T-helper 2 cell treated with Interferon-gamma antibody and Interleukin-4, amounts not matched to agents 5 μg/mL and 100 μg/mL, for 36 hours (primary cell): Measurements from ENCODE around the gene DSE.

ENCODE experiments used
- DNase-seq: peaks from one replicate; pipeline ENCODE4 v3.0.0; 2021; ENCODE audit warnings: low spot score
- H3K27ac Mint-ChIP-seq: one replicate; pipeline ENCODE4 v1.8.0; 2021; ENCODE audit warnings: mild to moderate bottlenecking, mixed read lengths
- H3K27me3 Mint-ChIP-seq: one replicate; pipeline ENCODE4 v1.8.0; 2021; ENCODE audit warnings: low read depth, mixed read lengths
- H3K36me3 Mint-ChIP-seq: one replicate; pipeline ENCODE4 v1.8.0; 2021; ENCODE audit warnings: low read depth, mixed read lengths
- H3K4me1 Mint-ChIP-seq: one replicate; pipeline ENCODE4 v1.8.0; 2021; ENCODE audit warnings: low read depth, mixed read lengths
- H3K4me3 Mint-ChIP-seq: one replicate; pipeline ENCODE4 v1.8.0; 2022; ENCODE audit warnings: mild to moderate bottlenecking, moderate library complexity, mixed read lengths
- H3K9me3 Mint-ChIP-seq: one replicate; pipeline ENCODE4 v1.8.0; 2021; ENCODE audit warnings: mixed read lengths

The DSE gene

DNA sequence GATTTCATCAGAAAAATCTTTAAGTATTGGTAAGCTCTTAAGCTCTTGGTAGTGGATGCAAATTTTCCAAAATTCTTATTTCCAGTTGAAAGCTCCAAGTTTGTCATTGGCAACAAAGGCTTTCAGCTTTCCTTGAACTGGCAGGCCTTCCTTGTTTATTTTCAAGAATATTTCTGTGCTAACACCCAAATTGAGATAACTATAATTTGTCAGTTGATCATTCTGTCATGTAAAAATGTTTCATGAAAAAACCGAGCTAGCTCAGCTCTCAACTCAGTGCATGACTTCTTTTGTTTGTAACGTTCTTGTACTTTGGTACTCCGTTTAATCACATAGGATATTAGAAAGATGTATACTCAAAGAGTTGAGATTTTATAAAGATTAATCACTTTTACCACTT lies 51.5 kb downstream of the DSE start:
- no peak for DNase-seq
- H3K4me3 Mint-ChIP-seq = no peak overlapping the region
- no peak overlapping the region for H3K27ac Mint-ChIP-seq
- H3K4me1 Mint-ChIP-seq = no peaks in the 10 kb centered on the region
- H3K9me3 Mint-ChIP-seq = no peaks in the 10 kb centered on the region
- no peaks in the 10 kb centered on the region for H3K36me3 Mint-ChIP-seq
- H3K27me3 Mint-ChIP-seq = no peaks in the 10 kb centered on the region

DNA sequence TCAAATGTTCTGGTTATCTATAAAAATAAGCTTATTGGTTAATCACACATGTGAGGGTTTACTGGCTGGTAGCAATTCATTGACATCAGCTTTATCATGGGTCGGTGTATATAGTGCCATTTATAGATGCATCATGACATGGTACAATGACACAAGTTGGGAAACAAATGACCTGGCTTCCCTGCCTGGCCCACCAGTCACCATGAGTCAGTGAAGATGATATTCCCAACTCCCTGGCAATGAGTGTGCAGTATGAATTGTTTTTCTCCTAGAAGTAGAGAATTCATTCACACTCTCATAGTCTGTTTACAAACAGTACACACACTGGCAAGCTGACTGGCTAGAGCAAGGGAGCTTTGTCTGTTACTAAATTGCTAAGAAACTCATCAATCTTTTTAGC lies 53.3 kb downstream of the DSE start:
- H3K27me3 Mint-ChIP-seq = no peaks in the 10 kb centered on the region
- H3K4me1 Mint-ChIP-seq = no peaks in the 10 kb centered on the region
- no peaks in the 10 kb centered on the region for H3K36me3 Mint-ChIP-seq
- no peak overlapping the region for H3K4me3 Mint-ChIP-seq
- no peaks in the 10 kb centered on the region for H3K9me3 Mint-ChIP-seq
- H3K27ac Mint-ChIP-seq = no peak overlapping the region
- no peak for DNase-seq

DNA sequence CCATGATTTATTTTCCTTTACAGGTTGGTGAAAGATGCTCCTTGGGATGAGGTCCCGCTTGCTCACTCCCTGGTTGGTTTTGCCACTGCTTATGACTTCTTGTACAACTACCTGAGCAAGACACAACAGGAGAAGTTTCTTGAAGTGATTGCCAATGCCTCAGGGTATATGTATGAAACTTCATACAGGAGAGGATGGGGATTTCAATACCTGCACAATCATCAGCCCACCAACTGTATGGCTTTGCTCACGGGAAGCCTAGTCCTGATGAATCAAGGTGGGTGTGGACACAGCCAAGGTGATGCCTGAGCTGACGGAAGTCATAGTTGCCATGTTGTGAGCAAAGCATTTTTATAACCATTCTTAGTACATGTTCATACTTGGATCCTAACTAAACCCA lies 55.8 kb downstream of the DSE start:
- DNase-seq = no peak
- Mint-ChIP-seq H3K27ac (no peak overlapping the region), H3K4me3 (no peak overlapping the region)

GRCh38 chr6:116429111-116429510 lies 58.4 kb downstream of the DSE start:
- Mint-ChIP-seq H3K4me1 (no peaks in the 10 kb centered on the region), H3K9me3 (no peaks in the 10 kb centered on the region), H3K27me3 (no peaks in the 10 kb centered on the region), H3K4me3 (no peak overlapping the region), H3K36me3 (no peaks in the 10 kb centered on the region), H3K27ac (no peak overlapping the region)
- DNase-seq = no peak

More for the DNA sequence above, 55.8 kb downstream of the DSE start:
- H3K4me1 Mint-ChIP-seq = no peaks in the 10 kb centered on the region
- no peaks in the 10 kb centered on the region for H3K27me3 Mint-ChIP-seq
- H3K9me3 Mint-ChIP-seq = no peaks in the 10 kb centered on the region
- no peaks in the 10 kb centered on the region for H3K36me3 Mint-ChIP-seq

- Mint-ChIP-seq H3K4me1 (no peaks in the 10 kb centered on the region), H3K27ac (no peak overlapping the region), H3K27me3 (peaks cover under 1% of the 10 kb centered on the region), H3K36me3 (no peaks in the 10 kb centered on the region), H3K4me3 (no peak overlapping the region), H3K9me3 (no peaks in the 10 kb centered on the region)
- no peak for DNase-seq
Measured at GRCh38 chr6:116430860-116431259, 60.1 kb downstream of the DSE start.

- H3K27ac Mint-ChIP-seq = no peak overlapping the region
- H3K36me3 Mint-ChIP-seq = no peaks in the 10 kb centered on the region
- H3K4me3 Mint-ChIP-seq = no peak overlapping the region
- DNase-seq = no peak
- no peaks in the 10 kb centered on the region for H3K4me1 Mint-ChIP-seq
- H3K9me3 Mint-ChIP-seq = no peaks in the 10 kb centered on the region
- peaks cover 4% of the 10 kb centered on the region for H3K27me3 Mint-ChIP-seq
Measured at GRCh38 chr6:116431964-116432595, 61.3 kb downstream of the DSE start.

DNA sequence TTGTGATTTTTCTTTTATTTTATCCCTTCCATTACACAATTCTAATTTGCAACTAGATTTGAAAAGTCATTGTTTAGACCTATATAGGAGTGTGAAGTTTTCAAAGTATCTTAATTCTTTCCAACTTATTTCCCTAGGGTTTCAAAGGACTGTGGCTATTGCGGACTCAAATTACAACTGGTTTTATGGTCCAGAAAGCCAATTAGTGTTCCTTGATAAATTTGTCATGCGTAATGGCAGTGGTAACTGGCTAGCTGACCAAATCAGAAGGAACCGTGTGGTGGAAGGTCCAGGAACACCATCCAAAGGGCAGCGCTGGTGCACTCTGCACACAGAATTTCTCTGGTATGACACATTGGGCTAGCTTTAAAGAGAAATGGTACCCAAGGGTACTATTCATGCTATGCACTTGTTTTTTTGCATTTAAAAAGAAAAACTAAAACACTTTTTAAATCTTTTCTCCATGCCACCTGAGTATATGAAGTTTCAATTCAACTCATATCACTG lies 62.5 kb downstream of the DSE start:
- H3K4me1 Mint-ChIP-seq = no peaks in the 10 kb centered on the region
- no peaks in the 10 kb centered on the region for H3K9me3 Mint-ChIP-seq
- no peak overlapping the region for H3K27ac Mint-ChIP-seq
- peaks cover 11% of the 10 kb centered on the region for H3K27me3 Mint-ChIP-seq
- no peak for DNase-seq
- no peak overlapping the region for H3K4me3 Mint-ChIP-seq
- H3K36me3 Mint-ChIP-seq = no peaks in the 10 kb centered on the region

GRCh38 chr6:116434056-116434725 lies 63.4 kb downstream of the DSE start:
- H3K36me3 Mint-ChIP-seq = no peaks in the 10 kb centered on the region
- peaks cover 15% of the 10 kb centered on the region for H3K27me3 Mint-ChIP-seq
- no peak overlapping the region for H3K27ac Mint-ChIP-seq
- H3K9me3 Mint-ChIP-seq = no peaks in the 10 kb centered on the region
- DNase-seq = no peak
- H3K4me1 Mint-ChIP-seq = no peaks in the 10 kb centered on the region
- H3K4me3 Mint-ChIP-seq = no peak overlapping the region

DNA sequence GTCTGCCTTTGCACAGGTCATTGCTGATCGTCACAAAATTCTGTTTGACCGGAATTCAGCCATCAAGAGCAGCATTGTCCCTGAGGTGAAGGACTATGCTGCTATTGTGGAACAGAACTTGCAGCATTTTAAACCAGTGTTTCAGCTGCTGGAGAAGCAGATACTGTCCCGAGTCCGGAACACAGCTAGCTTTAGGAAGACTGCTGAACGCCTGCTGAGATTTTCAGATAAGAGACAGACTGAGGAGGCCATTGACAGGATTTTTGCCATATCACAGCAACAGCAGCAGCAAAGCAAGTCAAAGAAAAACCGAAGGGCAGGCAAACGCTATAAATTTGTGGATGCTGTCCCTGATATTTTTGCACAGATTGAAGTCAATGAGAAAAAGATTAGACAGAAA lies 65.8 kb downstream of the DSE start:
- H3K36me3 Mint-ChIP-seq = no peaks in the 10 kb centered on the region

DNA sequence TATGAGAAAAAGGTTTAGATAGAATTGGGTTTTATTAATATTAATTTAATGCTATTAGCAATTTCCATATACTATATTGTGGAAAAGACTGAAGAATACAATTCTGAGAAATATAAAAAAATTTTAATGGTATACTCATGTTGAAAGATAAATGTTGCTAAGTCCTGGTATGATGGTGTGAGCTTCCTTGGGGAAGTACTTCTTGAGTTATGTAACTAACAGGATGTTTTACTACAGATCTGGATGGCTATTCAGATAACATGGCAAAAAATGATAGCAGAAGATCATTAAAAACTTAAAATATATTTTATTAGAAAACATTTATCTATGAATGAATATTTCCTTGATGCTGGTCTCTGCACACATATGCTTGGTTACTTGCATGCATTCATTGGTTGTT lies 66.9 kb downstream of the DSE start:
- no peak overlapping the region for H3K4me3 Mint-ChIP-seq
- no peaks in the 10 kb centered on the region for H3K36me3 Mint-ChIP-seq
- peaks cover 1% of the 10 kb centered on the region for H3K4me1 Mint-ChIP-seq
- H3K27me3 Mint-ChIP-seq = peaks cover 42% of the 10 kb centered on the region
- H3K9me3 Mint-ChIP-seq = no peaks in the 10 kb centered on the region
- H3K27ac Mint-ChIP-seq = no peak overlapping the region
- DNase-seq = no peak

More for the DNA sequence above, 65.8 kb downstream of the DSE start:
- Mint-ChIP-seq H3K4me3 (no peak overlapping the region), H3K4me1 (peaks cover 1% of the 10 kb centered on the region), H3K9me3 (no peaks in the 10 kb centered on the region), H3K27ac (no peak overlapping the region), H3K27me3 (peaks cover 32% of the 10 kb centered on the region)
- DNase-seq = no peak

DNA sequence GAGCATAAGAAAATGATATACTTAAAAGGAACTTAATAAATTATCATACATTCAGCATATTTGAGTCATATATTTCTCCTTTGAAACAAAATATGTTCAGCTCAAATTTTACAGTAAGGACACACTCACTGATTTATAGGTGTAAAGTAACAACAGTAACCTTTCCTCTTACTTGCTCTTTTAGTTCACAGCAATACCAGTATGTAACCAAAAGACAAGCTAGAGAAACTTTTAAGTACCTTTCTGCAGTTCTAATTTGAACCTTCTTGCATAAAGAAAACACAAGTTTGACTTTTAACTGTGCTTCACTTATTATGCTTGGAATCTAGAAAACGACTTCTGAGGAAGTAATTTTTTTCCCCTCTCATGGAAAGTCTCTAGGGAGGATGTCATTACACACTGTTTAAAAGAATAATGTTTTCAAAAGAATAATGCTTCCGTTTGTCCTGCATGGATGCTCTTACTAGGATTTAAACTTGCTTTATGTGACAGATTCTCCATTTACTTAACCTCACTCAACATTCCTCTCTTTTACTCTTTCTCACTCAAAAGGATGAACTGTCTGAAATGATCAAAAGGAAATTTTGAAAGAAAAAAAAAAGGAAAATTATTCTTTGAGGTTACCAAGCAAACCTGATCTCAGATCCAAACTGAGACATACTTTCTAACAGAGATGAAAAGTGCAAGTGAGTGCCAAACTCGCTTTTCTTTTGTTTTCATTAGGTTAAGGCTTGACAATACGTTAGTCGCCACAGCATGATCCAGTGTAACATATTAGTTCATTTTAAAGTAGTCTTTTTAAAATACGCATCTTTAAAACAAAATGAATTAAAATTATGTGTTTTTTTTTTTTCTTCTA lies 68.1 kb downstream of the DSE start:
- Mint-ChIP-seq H3K9me3 (no peaks in the 10 kb centered on the region), H3K4me3 (no peak overlapping the region), H3K27me3 (peaks cover 43% of the 10 kb centered on the region), H3K4me1 (peaks cover 1% of the 10 kb centered on the region), H3K36me3 (no peaks in the 10 kb centered on the region), H3K27ac (no peak overlapping the region)
- no peak for DNase-seq

DNA sequence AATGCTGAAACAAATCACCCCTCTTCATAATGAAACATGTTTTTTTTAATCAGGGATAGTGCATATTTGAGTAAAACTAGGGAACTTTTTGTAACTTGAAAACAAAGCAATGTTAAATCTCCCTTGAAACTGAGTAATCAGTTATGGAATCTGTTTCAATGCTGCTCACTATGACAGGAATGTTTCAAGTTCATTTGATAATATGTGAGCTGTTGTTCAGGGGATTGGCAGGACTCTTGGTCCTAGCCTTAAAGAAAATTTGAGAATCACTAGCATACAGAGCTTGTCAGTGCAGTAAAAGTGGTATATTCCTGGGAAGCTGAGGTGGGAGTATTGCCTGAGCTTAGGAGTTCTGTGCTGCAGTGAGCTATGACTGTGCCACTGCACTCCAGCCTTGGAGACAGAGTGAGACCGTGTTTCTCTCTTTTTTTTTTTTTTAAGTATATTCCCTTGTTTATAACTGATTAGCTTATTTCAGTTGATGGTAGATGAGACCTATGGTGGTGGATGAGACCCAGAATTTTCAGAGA lies 68.8 kb downstream of the DSE start:
- H3K9me3 Mint-ChIP-seq = no peaks in the 10 kb centered on the region
- no peak overlapping the region for H3K4me3 Mint-ChIP-seq
- no peak overlapping the region for H3K27ac Mint-ChIP-seq
- peaks cover 45% of the 10 kb centered on the region for H3K27me3 Mint-ChIP-seq
- peaks cover 6% of the 10 kb centered on the region for H3K4me1 Mint-ChIP-seq
- DNase-seq = no peak
- no peaks in the 10 kb centered on the region for H3K36me3 Mint-ChIP-seq

DNA sequence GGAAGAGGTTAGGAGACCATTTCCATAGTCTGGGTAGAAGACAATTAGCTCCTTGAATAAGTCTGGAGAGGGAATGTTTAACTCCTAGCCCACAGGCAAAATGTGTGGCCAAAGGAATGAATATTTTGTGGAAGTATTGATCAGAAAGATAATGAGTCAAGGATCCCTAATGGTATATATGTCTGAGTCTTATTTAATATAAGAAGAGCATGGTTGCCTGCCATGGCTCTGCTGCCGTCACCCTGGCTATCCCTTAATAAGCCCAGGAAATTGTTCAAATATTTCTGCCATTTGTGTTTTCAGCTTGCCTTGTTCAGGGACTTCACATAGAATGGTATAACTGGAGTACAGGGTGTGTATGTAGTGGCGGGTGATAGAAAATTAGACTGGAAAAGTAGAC lies 72.4 kb downstream of the DSE start:
- peaks cover 24% of the 10 kb centered on the region for H3K4me1 Mint-ChIP-seq
- H3K27me3 Mint-ChIP-seq = peaks cover 38% of the 10 kb centered on the region
- H3K9me3 Mint-ChIP-seq = no peaks in the 10 kb centered on the region

GRCh38 chr6:116444092-116444491 lies 73.3 kb downstream of the DSE start:
- no peak overlapping the region for H3K27ac Mint-ChIP-seq
- H3K9me3 Mint-ChIP-seq = no peaks in the 10 kb centered on the region
- H3K36me3 Mint-ChIP-seq = no peaks in the 10 kb centered on the region
- H3K4me3 Mint-ChIP-seq = no peak overlapping the region
- peaks cover 24% of the 10 kb centered on the region for H3K4me1 Mint-ChIP-seq
- DNase-seq = no peak
- H3K27me3 Mint-ChIP-seq = peaks cover 38% of the 10 kb centered on the region

More for the DNA sequence above, 72.4 kb downstream of the DSE start:
- no peak for DNase-seq
- H3K4me3 Mint-ChIP-seq = no peak overlapping the region
- no peaks in the 10 kb centered on the region for H3K36me3 Mint-ChIP-seq
- H3K27ac Mint-ChIP-seq = no peak overlapping the region
